Erythroblast (primary cell): ENCODE results near the gene POLDIP2.

Experiments
- GATA1 ChIP-seq: IDR thresholded peaks from 2 replicates; pipeline ENCODE4 v1.6.1; 2011; ENCODE audit warnings: low read depth, mild to moderate bottlenecking, control low read depth, low read length, moderate library complexity
- POLR2A ChIP-seq: IDR thresholded peaks from 2 replicates; pipeline ENCODE4 v1.6.1; 2011; ENCODE audit warnings: mild to moderate bottlenecking, low read length

DNA sequence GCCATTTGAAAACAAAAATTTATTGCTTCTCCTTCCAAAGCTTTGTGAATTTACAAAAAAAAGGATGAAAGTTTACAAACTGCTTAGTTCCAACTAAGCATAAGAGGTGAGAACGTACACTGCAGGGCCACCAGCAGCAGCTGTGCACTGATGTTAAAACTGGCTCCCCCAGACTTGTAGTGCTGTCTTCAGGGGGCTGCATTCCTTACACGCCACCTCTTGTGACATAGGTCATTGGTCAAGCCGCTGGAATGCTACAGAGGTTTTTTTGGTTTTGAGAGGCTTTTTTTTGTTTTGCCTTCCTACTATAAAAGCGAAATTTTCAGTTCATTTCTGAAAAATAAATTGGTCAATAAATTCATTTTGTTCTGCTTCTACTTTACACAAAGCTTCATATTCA is 29.0 kb downstream of the POLDIP2 start:
- TF ChIP-seq POLR2A (no peak), GATA1 (no peak)
